GM03348 (cell line): ENCODE results near the gene KHSRP.

Experiments used
- DNase-seq: peaks from one replicate; pipeline ENCODE4 v3.0.0; 2012; ENCODE audit warnings: low spot score

KHSRP gene

DNA sequence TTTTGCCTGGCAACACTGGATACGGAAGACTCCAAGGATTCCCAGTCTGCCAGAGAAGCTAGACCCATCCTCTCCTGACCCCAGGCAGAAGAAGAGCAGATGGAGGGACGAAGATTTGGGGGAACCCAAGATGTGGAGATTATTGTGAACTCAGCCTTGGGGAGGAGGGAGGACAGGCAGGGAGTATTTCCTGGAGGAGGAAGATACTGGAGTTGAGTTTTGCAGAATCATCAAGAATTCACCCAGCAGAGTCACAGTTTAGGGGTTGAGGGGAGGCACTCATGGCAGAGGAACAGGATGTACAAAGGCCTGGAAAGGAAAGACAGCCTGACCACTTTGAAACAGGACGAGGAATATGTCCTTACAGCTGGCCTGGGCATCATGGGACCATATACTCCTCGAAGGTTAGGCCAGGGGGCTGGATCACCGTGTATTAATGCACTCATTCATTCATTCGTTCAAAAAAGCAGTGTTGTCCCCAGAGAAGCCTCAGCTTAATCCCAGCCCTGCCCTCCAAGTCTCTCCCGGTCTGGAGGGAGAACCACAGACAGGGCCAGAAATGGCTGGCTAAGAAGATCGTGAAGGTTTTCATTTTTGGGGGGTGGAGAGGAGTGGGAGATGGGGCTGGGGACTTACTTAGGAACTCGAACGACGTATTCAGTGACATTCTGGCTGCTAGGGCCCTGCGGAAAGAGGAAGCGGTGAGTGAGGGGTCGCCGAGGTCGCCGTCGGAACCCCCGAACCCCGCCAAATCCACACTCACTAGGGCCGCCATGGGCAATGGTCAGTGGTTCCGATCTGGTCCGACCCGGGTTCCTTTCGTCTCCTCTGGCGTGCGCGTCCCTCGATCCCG lies 32.2 kb downstream of the KHSRP start:
- no peak for DNase-seq

DNA sequence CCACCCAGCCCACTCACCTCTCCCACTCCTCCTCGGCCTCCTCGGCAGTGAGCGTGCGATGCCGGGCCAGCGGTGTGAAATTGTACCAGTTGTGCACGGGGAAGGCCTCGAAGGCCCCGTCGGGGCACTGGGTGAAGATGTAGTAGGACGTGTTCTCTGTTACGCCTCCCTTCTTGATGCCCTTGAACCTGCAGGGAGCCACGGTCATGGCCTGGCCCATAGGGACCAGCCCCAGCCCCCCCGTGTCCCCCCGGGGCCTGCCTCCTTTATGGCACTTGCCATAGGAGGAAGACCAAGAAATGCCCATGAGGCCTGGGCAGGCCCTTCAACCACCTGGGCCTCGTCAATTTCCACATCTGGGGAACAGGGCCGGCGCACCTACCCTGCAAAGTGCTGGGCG lies 37.2 kb downstream of the KHSRP start:
- no peak for DNase-seq

DNA sequence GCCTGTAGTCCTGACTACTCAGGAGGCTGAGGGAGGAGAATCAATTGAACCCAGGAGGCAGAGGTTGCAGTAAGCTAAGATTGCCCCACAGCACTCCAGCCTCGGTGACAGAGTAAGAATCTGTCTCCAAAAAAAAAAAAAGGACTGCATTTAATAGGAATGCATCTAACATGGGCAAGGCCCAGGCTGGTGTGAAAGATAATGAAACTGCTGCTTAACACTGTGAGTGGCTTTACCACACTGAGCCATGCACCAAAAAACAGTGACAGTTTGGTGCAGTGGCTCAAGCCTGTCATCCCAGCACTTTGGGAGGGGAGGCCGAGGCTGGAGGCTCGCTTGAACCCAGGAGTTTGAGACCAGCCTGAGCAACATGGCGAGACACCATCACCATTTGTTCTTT lies 40.2 kb downstream of the KHSRP start:
- no peak for DNase-seq

DNA sequence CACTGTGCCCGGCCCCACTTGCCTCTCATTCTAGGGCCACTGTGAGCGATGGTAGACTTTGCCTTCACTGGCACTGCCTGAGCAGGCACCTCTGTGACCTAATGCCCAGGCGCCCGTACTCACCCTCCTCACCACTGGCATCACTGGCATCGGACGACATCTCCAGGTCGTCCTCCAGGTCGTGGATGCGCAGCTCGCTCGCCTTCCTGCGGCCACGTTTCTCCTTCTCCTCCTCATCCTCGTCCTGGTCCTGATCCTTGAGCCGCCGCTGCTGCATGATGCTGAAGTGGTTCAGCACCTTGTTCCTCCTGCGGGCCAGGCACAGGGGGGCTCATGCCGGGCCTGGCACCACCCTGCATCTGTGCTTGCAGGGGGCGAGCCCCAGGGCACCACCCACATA lies 41.4 kb downstream of the KHSRP start:
- DNase-seq, result no peak

DNA sequence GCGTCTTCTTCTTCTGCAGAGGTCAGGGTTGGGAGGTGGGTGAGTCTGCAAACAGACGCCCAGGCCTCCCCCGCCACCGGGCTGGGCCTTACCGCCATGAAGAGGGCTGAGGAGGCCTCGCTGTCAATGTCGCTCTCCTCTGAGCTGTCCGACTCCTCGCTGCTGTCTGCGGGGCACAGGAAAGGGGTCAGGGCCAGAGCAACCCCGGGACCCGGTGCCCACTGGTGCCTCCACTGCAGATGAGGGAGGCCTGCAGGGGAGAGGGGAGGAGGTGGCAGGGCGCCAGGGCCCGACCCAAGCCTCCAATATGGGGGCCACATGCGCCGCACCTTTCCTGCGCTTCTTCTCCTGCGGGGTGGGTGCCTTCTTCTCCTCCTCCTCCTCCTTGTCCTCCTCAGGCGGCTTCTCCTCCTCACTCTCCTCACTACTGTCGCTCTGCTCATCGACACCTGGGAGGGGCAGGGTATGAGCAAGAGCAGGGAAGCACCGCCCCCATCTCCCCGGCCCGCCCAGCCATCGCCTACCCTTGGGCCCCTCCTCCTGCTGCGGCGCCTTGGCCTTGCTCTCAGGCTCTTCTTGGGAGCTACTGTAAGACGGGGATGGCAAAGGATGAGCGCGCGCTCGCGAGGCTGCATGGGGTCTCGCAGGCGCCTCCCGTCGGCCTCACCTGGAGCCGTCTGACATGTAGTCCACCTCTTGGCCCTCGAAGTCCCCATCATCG lies 43.4 kb downstream of the KHSRP start:
- no peak for DNase-seq

DNA sequence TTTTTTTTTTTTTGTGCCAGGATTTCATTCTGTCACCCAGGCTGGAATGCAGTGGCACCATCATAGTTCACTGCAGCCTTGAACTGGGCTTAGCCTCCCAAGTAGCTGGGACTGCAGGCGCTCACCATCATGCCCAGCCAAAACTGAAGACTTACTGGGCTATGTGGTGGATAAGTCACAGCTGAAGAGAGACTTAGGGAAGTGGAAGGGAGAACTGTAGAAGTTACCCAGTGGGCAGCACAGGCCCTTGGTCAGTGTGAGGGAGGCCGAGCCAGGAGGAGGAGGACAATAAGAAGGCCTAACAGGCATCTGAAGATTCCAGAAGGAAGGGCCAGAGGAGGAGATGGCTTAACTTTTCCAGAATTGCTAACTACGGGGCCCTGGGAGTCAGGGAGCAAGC lies 44.9 kb downstream of the KHSRP start:
- no peak for DNase-seq

DNA sequence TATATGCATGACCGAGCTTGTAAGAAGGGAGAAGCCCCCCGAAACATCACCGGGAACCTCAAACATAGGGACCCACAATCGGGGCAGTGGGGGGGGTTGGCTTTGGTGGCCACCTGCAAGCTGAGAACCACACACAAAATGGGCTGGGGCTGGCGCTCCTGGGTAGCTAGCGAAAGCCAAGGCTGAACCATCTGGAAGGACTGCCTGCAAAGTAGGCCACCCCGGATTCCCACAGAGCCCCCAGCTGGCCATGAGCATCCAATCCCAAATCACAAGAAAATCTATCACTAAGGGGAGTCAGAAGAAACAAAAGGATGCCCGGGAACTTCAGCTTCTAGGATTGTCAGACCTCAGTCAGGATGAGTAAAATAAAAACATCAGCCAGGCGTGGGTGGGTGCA lies 46.1 kb downstream of the KHSRP start:
- DNase-seq, result no peak

DNA sequence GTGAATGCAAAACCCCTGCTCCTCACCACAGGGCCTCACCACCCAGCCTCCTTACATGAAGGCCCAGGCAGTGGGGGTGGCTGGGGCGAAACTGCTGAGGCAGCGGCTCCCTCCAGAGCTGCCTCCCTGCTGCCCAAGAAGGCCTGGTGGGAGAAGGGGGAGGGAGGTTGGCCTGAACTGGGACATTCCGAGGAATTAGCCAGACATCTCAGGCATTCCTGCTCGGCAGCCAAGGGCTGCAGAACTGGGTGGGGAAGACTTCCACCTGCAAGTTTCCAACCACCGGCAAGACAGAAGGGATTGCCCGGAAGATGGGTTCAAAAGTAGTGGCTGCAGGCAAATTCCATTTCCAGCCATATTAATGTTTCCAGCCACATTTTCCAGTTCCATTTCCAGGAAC lies 46.6 kb downstream of the KHSRP start:
- DNase-seq, result peak; percentile 81

DNA sequence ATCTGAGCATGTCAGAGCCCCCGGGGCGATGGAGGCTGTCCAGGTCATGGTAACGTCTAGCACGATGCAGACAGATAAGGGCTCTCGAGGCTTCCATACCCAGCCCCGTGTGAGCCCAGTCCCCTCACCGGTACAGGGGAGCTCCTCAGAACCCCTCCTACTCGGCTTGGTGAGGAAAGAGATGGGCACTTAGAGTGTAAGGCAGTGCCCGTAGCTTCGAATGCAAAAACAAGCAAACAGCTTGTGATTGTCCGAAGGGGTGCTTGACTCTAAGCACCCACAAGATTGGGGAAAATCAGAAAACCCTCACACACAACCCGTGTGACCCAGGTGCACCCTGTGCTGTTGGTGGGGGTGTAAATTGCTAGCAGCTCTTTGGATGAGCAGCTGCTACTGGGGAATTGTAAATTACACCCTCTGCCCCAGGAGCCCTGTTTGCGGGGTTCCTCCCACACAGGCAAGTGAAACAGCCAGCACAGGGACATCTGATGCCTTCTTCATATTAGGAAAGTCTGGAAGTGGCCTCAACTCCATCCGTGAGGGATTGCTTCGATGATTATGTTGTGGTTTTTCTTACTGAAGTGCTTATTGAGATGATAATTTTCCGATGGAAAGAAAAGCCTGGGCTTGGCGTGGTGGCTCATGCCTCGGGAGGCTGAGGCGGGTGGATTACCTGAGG lies 48.0 kb downstream of the KHSRP start:
- no peak for DNase-seq

DNA sequence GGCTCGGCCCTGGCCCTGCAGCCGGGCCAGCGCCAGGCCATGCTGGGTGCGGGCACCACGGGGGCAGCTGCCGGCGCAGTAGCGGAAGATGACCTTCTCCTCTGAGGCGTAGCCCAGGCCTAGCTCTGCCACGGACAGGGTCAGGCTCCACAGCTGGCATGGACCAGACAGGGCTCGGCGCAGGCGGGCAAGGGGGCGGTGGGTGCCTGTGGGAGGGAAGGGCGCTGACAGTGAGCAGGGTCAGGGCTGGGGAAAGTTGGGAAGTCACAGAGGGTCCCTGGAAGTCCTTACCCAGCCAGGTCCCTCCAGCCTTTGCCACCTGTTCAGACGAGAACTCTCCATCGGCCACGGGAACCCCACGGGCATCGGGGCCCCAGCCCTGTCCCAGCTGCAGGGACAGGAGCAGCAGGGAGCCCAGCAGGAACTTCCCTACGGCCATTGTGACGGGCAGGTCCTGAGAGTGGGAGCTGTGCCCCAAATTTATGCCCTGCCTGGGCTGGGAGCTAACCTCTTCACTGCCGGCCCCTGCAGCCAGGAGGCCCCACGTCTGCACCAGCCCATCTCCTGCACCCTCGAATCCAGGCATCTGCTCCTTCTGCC lies 49.1 kb downstream of the KHSRP start, which contains the start of gene PSPN:
PSPN (minus strand) TSS at position 523 of the 600 bp plus-strand sequence; CDS start at position 439, 84 bp downstream.
- DNase-seq, result no peak

DNA sequence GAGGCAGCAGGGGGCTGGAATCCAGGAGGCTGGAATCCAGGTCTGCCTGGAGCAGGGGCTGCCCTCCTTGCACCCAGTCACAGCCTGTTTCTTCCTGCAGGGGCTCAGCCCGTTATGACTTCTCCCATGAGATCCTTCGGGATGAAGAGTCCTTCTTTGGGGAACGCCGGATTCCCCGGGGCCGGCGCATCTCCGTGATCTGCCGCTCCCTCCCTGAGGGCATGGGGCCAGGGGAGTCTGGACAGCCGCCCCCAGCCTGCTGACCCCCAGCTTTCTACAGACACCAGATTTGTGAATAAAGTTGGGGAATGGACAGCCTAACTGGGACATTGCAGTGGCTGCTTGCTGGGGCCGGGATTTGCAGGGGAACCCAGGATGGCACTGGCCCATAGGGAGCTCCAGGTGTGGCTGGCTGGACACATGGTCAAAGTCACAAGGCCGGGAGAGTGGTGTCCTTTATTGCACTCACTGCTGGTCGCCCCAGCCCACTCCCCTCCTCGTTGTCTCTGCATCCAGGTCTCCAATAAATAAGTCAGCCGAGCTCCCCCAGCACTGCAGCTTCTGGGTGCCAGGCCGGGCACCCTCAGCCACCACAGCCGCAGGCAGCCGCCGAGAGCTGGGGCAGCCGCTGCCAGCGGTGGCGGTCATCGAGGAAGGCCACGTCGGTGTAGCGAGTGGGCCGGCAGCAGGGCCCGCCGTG lies 49.8 kb downstream of the KHSRP start:
- DNase-seq, result no peak

DNA sequence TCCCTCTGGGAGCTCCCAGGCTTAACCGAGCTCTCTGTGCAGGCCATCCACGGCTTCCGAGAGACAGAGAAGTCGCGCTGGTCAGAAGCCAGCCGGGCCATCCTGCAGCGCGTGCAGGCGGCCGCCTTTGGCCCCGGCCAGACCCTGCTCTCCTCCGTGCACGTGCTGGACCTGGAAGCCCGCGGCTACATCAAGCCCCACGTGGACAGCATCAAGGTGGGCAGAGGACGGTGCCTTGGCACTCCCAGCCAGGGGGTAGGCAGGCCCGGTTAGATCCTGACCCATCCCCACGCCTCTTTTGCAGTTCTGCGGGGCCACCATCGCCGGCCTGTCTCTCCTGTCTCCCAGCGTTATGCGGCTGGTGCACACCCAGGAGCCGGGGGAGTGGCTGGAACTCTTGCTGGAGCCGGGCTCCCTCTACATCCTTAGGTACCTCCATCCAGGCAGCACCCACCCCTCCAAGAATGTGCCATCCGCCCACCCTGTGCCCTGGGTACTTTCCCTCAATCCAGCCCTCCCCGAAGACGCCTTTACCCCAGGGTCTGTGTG lies 50.4 kb downstream of the KHSRP start:
- no peak for DNase-seq

DNA sequence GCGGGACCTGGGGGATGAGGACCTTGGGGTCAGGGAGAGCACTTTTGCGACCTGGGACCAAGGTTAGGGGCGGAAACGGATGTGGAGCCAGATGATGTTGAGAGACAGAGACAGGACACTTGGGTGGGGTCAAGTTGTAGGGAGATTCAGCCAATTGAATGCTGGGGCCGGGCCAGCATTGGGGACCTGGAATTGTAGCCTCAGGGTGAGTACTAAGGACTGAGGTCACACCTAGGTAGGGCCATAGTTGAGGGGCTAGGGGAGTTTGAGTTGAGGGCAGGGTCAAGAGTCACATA lies 50.9 kb downstream of the KHSRP start:
- DNase-seq, result no peak

DNA sequence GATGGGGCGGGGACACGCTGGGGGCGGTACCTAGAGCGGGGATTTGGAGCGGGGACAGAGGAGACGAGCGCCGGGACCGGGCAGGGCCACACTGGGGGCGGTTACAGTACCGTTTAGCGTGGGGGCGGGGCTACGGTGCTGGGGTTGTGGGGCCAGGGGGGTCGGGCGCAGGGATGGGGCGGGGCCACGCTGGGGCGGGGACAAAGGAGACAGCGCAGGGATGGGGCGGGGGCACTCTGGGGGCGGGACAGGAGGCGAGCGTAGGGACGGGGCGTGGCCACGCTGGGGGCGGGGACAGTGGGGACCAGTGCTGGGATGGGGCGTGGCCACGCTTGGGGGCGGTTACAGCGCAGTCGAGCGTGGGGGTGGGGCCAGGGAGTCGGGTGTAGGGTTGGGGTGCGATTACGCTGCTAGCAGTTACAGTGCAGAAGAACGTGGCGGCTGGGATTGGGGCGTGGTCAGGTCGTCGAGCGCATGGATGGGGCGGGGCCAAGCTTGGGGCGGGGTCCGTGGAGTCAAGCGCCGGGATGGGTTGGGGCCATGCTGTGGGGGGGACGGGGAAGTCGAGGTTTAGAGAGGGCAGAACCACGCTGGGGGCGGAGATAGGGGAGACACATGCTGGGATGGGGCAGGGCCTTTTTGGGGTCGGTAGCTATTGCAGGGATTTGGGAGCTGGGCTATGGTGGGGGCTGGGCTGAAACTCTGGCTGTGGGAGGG lies 51.4 kb downstream of the KHSRP start:
- peak; percentile 99 for DNase-seq

DNA sequence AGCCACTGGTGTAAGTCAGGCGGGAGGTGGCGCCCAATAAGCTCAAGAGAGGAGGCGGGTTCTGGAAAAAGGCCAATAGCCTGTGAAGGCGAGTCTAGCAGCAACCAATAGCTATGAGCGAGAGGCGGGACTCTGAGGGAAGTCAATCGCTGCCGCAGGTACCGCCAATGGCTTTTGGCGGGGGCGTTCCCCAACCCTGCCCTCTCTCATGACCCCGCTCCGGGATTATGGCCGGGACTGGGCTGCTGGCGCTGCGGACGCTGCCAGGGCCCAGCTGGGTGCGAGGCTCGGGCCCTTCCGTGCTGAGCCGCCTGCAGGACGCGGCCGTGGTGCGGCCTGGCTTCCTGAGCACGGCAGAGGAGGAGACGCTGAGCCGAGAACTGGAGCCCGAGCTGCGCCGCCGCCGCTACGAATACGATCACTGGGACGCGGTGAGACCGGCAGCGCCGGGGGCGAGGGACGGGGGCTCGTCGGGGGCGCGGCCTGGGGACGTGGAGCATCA lies 52.0 kb downstream of the KHSRP start, which contains the start of gene ALKBH7:
ALKBH7 (plus strand) TSS at position 201 of the 502 bp plus-strand sequence; CDS start at position 228, 27 bp downstream.
- DNase-seq, result peak; percentile 97

DNA sequence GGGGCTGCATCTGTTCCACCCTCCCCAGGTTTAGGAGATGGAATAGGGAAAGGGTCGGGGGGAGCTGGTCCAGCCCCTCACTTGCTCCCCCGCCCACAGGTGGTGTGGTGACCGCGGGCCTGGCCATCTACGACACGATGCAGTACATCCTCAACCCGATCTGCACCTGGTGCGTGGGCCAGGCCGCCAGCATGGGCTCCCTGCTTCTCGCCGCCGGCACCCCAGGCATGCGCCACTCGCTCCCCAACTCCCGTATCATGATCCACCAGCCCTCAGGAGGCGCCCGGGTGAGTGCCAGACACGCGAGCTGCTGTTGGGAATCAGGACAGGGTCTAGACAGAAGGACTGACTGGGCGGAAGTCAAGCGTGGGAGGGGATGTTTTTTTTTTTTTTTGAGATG lies 60.3 kb downstream of the KHSRP start:
- DNase-seq, result no peak
